IMR-90 (cell line): Measurements from ENCODE around the gene PPP3CA. TPM values are rescaled to one million over a fixed set of nuclear protein-coding genes. Genes with fewer than 3 reads are reported as not detected.

ENCODE experiments used
- ATAC-seq: fragments of 200-7000 bp; cut with Tn5 transposase; 2 replicates; pipeline ENCODE4 v1.9.1; 2020; ENCODE audit warnings: low read depth, mild to moderate bottlenecking, moderate library complexity
- BruUV-seq: library from RNA; stranded (reverse); fragments of 400-500 nt; replicated peaks from 2 replicates; lab custom pipeline; 2021; lab: Mats Ljungman, UMichigan
- CTCF ChIA-PET: fragments of 300-600 bp; formaldehyde crosslinking; extraction: SDS; loops from one replicate; lab custom pipeline; 2021; ENCODE audit warnings: antibody characterized with exemption; lab: Yijun Ruan, JAX
- POLR2A ChIA-PET: fragments of 300-600 bp; sonication (Branson Sonifier 250); formaldehyde crosslinking; loops from one replicate; lab custom pipeline; 2022; ENCODE audit warnings: antibody characterized with exemption; ENCODE audit not compliant: unreplicated experiment; lab: Charles Lee
- DNase-seq: peaks from one replicate; pipeline ENCODE4 v3.0.0; 2013
- H2AFZ ChIP-seq: replicated peaks from 2 replicates; pipeline ENCODE3; 2013; ENCODE audit warnings: low read length, mild to moderate bottlenecking; ENCODE audit not compliant: poor library complexity
- H2AK5ac ChIP-seq: 2 replicates; pipeline ENCODE4 v1.6.1; 2013; ENCODE audit warnings: low read depth, low read length, inconsistent platforms
- H2AK9ac ChIP-seq: replicated peaks from 2 replicates; pipeline ENCODE3; 2013; ENCODE audit warnings: mild to moderate bottlenecking, low read depth, low read length, moderate library complexity; ENCODE audit not compliant: poor library complexity
- H2BK120ac ChIP-seq: 2 replicates; pipeline ENCODE4 v1.6.1; 2013; ENCODE audit warnings: low read depth, low read length, inconsistent platforms
- H2BK15ac ChIP-seq: 3 replicates; pipeline ENCODE4 v1.6.1; 2013; ENCODE audit warnings: low read depth, low read length, inconsistent platforms
- H2BK20ac ChIP-seq: 2 replicates; pipeline ENCODE4 v1.6.1; 2013; ENCODE audit warnings: low read depth, mild to moderate bottlenecking, inconsistent platforms, low read length, moderate library complexity
- H2BK5ac ChIP-seq: 2 replicates; pipeline ENCODE4 v1.6.1; 2013; ENCODE audit warnings: mild to moderate bottlenecking, low read depth, low read length, inconsistent platforms; ENCODE audit not compliant: poor library complexity, severe bottlenecking
- H3K14ac ChIP-seq: replicated peaks from 2 replicates; pipeline ENCODE4 v1.6.1; 2013; ENCODE audit warnings: low read depth, low read length, inconsistent platforms
- H3K18ac ChIP-seq: 2 replicates; pipeline ENCODE4 v1.6.1; 2013; ENCODE audit warnings: low read depth, low read length, control low read depth
- H3K23ac ChIP-seq: 2 replicates; pipeline ENCODE4 v1.6.1; 2013; ENCODE audit warnings: low read depth, low read length, inconsistent platforms
- H3K27ac ChIP-seq: 2 replicates; pipeline ENCODE4 v1.5.1; 2013; ENCODE audit warnings: mild to moderate bottlenecking, control low read depth, low read length; ENCODE audit not compliant: insufficient read depth
- H3K27me3 ChIP-seq: 2 replicates; pipeline ENCODE4 v1.6.1; 2013; ENCODE audit warnings: low read length; ENCODE audit not compliant: control insufficient read depth, insufficient read depth
- H3K36me3 ChIP-seq: 2 replicates; pipeline ENCODE4 v1.6.1; 2013; ENCODE audit warnings: low read length, mixed read lengths; ENCODE audit not compliant: control insufficient read depth, insufficient read depth
- H3K4ac ChIP-seq: 2 replicates; pipeline ENCODE4 v1.6.1; 2013; ENCODE audit warnings: low read depth, low read length, inconsistent platforms
- H3K4me1 ChIP-seq: 2 replicates; pipeline ENCODE4 v1.6.1; 2013; ENCODE audit warnings: low read length, mixed read lengths; ENCODE audit not compliant: control insufficient read depth, insufficient read depth
- H3K4me2 ChIP-seq: 2 replicates; pipeline ENCODE4 v1.6.1; 2013; ENCODE audit warnings: low read depth, mild to moderate bottlenecking, control low read depth, low read length, moderate library complexity
- H3K4me3 ChIP-seq: 2 replicates; pipeline ENCODE4 v1.5.1; 2013; ENCODE audit warnings: low read depth, mild to moderate bottlenecking, control low read depth, low read length, moderate library complexity; ENCODE audit not compliant: insufficient read depth
- H3K56ac ChIP-seq: 2 replicates; pipeline ENCODE4 v1.6.1; 2013; ENCODE audit warnings: low read length, inconsistent platforms; ENCODE audit not compliant: insufficient read depth; ENCODE audit errors: extremely low read depth
- H3K79me1 ChIP-seq, 2 experiments: 2 replicates each; pipeline ENCODE4 v1.6.1; 2013; ENCODE audit warnings: low read length in 2 of 2, inconsistent platforms in 1 of 2, low read depth in 1 of 2
- H3K9ac ChIP-seq: 2 replicates; pipeline ENCODE4 v1.6.1; 2013; ENCODE audit warnings: low read depth, low read length, control low read depth
- H3K9me1 ChIP-seq: 2 replicates; pipeline ENCODE4 v1.6.1; 2013; ENCODE audit warnings: low read length, inconsistent platforms; ENCODE audit not compliant: insufficient read depth
- H3K9me3 ChIP-seq: 2 replicates; pipeline ENCODE4 v1.6.1; 2013; ENCODE audit warnings: low read length; ENCODE audit not compliant: control insufficient read depth, insufficient read depth
- H4K20me1 ChIP-seq: 2 replicates; pipeline ENCODE4 v1.6.1; 2013; ENCODE audit warnings: low read length, inconsistent platforms; ENCODE audit not compliant: insufficient read depth
- H4K5ac ChIP-seq: 2 replicates; pipeline ENCODE4 v1.6.1; 2013; ENCODE audit warnings: mild to moderate bottlenecking, low read depth, low read length, control low read depth
- H4K8ac ChIP-seq, 2 experiments: 2 replicates each; pipeline ENCODE4 v1.6.1; 2013; ENCODE audit warnings: low read depth in 2 of 2, low read length in 2 of 2, control low read depth in 1 of 2, inconsistent platforms in 1 of 2
- H4K91ac ChIP-seq: 2 replicates; pipeline ENCODE4 v1.6.1; 2013; ENCODE audit warnings: low read depth, low read length, inconsistent platforms; ENCODE audit not compliant: insufficient read depth
- BHLHE40 ChIP-seq: fragments of 150-350 bp; IDR thresholded peaks from 2 replicates; pipeline ENCODE4 v1.6.1; 2016; ENCODE audit warnings: mild to moderate bottlenecking, low read depth, low read length
- CEBPB ChIP-seq: IDR thresholded peaks from 2 replicates; pipeline ENCODE4 v1.6.1; 2012; ENCODE audit warnings: low read depth, low read length, improper control_type of control experiment
- CHD1 ChIP-seq: IDR thresholded peaks from 2 replicates; pipeline ENCODE4 v1.6.1; 2012; ENCODE audit warnings: low read depth, low read length, improper control_type of control experiment
- ELK1 ChIP-seq: fragments of 150-350 bp; IDR thresholded peaks from 2 replicates; pipeline ENCODE4 v1.6.1; 2016; ENCODE audit warnings: low read depth, mild to moderate bottlenecking, low read length, moderate library complexity, borderline replicate concordance
- FOS ChIP-seq: fragments of 150-350 bp; IDR thresholded peaks from 2 replicates; pipeline ENCODE4 v1.6.1; 2016; ENCODE audit warnings: low read depth, low read length
- MAZ ChIP-seq: IDR thresholded peaks from 2 replicates; pipeline ENCODE4 v1.6.1; 2012; ENCODE audit warnings: low read depth, mild to moderate bottlenecking, low read length, improper control_type of control experiment, moderate library complexity, borderline replicate concordance
- MXI1 ChIP-seq: IDR thresholded peaks from 2 replicates; pipeline ENCODE4 v1.6.1; 2012; ENCODE audit warnings: low read depth, mild to moderate bottlenecking, low read length, moderate library complexity, borderline replicate concordance
- POLR2A ChIP-seq: IDR thresholded peaks from 2 replicates; pipeline ENCODE4 v1.6.1; 2012; ENCODE audit warnings: mild to moderate bottlenecking, low read depth, low read length
- RAD21 ChIP-seq: IDR thresholded peaks from 2 replicates; pipeline ENCODE4 v1.6.1; 2012; ENCODE audit warnings: low read length, improper control_type of control experiment
- RCOR1 ChIP-seq: IDR thresholded peaks from 2 replicates; pipeline ENCODE4 v1.6.1; 2012; ENCODE audit warnings: mild to moderate bottlenecking, low read length, improper control_type of control experiment; ENCODE audit not compliant: insufficient replicate concordance
- RFX5 ChIP-seq: IDR thresholded peaks from 2 replicates; pipeline ENCODE4 v1.8.0; 2012; ENCODE audit warnings: low read depth, mild to moderate bottlenecking, low read length, moderate library complexity
- SMC3 ChIP-seq: fragments of 150-350 bp; IDR thresholded peaks from 2 replicates; pipeline ENCODE4 v1.6.1; 2016; ENCODE audit warnings: low read depth, mild to moderate bottlenecking, antibody characterized with exemption, low read length, moderate library complexity
- USF2 ChIP-seq: fragments of 150-350 bp; IDR thresholded peaks from 2 replicates; pipeline ENCODE4 v1.6.1; 2017; ENCODE audit warnings: mild to moderate bottlenecking, antibody characterized with exemption, low read length, low read depth
- whole genome bisulfite sequencing, 2 experiments: methylation state at CpG; one replicate each; pipeline versions ENCODE4 v1.1.5 to v1.1.7; 2013; ENCODE audit warnings: missing lambda C conversion rate in 2 of 2; ENCODE audit not compliant: insufficient read length in 1 of 2; ENCODE audit errors: extremely low coverage in 2 of 2; 5-methylcytosine and 5-hydroxymethylcytosine counted together
- dilution Hi-C: fragments of 300-500 bp; cut with HindIII; formaldehyde crosslinking; loops from one replicate; pipeline ENCODE4 v1.14.3; 2018; ENCODE audit warnings: low sequenced_read_pairs; ENCODE audit not compliant: unreplicated experiment
- in situ Hi-C: fragments of 300-500 bp; cut with MboI; formaldehyde crosslinking; loops from 3 replicates; pipeline ENCODE4 v1.14.3; 2019; ENCODE audit warnings: low sequenced_read_pairs, inconsistent platforms, mixed read lengths
- intact Hi-C: fragments of 100-400 bp; cut with micrococcal nuclease; formaldehyde crosslinking; loops from 2 replicates; pipeline ENCODE4 v1.10.0; 2022
- polyA plus RNA-seq, 3 experiments: library from polyadenylated mRNA; depleted of rRNA; stranded (reverse); fragments of >200 nt; gene quantifications; 2 replicates each; pipeline ENCODE4 v1.2.3, GENCODE V29; 2012; ENCODE audit warnings: low replicate concordance in 1 of 3
- total RNA-seq: library from RNA; depleted of rRNA; stranded (reverse); fragments of >200 nt; gene quantifications from 2 replicates; pipeline ENCODE4 v1.2.3, GENCODE V29; 2012
- TF ChIP-seq, protein P1 (sequence below): conservative IDR thresholded peaks from 2 replicates; pipeline ENCODE4 v1.5.1; 2012; ENCODE audit warnings: mild to moderate bottlenecking, low read depth, low read length, improper control_type of control experiment

PPP3CA gene
- total and polyA plus RNA-seq, 2 of the 4 experiments (the other 2 are of a cell fraction), result 14.5 to 48.6 TPM

DNA sequence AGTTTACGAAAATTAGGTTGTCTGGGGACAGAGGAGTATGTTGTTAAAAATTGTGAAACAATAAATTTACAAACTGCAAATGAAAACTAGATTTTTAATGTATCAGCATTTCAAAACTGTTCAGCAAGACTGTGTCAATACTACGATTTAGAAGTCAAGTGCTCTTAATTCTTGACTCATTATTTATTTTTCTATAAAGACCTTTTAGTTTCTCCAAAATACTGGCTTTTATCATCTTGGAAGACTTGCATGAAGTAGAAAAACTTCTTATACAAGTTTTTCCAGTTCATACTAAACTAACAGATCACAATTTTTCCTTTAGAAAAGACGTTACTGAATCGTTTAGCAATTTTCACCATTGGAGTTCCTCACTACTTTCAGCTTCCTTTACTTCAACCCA is 231.4 kb downstream of the PPP3CA start:
- Histone ChIP-seq H2AFZ (no peak overlapping the region), H3K9ac (no peak overlapping the region), H3K27me3 (no peaks in the 10 kb centered on the region), H3K27ac (no peak overlapping the region), H3K23ac (no peak overlapping the region), H3K36me3 (no peaks in the 10 kb centered on the region), H2BK5ac (no peak overlapping the region), H4K5ac (no peak overlapping the region), H3K9me1 (no peaks in the 10 kb centered on the region), H3K56ac (no peak overlapping the region), H4K20me1 (no peaks in the 10 kb centered on the region), H2BK20ac (no peak overlapping the region), H2BK120ac (no peak overlapping the region), H2AK9ac (no peak overlapping the region), H3K79me1 (peaks cover 3 to 8% of the 10 kb centered on the region in 2 experiments; a peak in 2 of 4 replicates), H3K4me2 (no peak overlapping the region), H3K4ac (no peak overlapping the region), H3K4me1 (no peaks in the 10 kb centered on the region), H3K9me3 (no peaks in the 10 kb centered on the region), H3K18ac (no peak overlapping the region), H2BK15ac (no peak overlapping the region), H4K91ac (no peak overlapping the region), H3K4me3 (no peak overlapping the region), H2AK5ac (no peak overlapping the region), H4K8ac (no peak overlapping the region), H3K14ac (no peak overlapping the region)
- no TSS peak for BruUV-seq
- no CpG with 5 or more reads among the region's 4 CpGs for WGBS, 2 experiments
- DNase-seq (no peak), ATAC-seq (no peak)
- dilution Hi-C loops, result no loop called here
- ChIA-PET CTCF (no interaction called here), POLR2A (no interaction called here)
- in situ Hi-C loops, result no loop called here
- TF ChIP-seq POLR2A, result no peak
- TF ChIP-seq FOS, result no peak
- no peak for TF ChIP-seq SMC3
- TF ChIP-seq ELK1, result no peak
- no peak for TF ChIP-seq RCOR1
- no peak for TF ChIP-seq CEBPB
- no peak for TF ChIP-seq RAD21
- TF ChIP-seq BHLHE40, result no peak
- TF ChIP-seq MXI1, result no peak
- TF ChIP-seq CHD1, result no peak
- TF ChIP-seq, protein P1, sequence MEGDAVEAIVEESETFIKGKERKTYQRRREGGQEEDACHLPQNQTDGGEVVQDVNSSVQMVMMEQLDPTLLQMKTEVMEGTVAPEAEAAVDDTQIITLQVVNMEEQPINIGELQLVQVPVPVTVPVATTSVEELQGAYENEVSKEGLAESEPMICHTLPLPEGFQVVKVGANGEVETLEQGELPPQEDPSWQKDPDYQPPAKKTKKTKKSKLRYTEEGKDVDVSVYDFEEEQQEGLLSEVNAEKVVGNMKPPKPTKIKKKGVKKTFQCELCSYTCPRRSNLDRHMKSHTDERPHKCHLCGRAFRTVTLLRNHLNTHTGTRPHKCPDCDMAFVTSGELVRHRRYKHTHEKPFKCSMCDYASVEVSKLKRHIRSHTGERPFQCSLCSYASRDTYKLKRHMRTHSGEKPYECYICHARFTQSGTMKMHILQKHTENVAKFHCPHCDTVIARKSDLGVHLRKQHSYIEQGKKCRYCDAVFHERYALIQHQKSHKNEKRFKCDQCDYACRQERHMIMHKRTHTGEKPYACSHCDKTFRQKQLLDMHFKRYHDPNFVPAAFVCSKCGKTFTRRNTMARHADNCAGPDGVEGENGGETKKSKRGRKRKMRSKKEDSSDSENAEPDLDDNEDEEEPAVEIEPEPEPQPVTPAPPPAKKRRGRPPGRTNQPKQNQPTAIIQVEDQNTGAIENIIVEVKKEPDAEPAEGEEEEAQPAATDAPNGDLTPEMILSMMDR, result no peak
- no peak for TF ChIP-seq USF2
- no peak for TF ChIP-seq MAZ
- TF ChIP-seq RFX5, result no peak
- intact Hi-C loops, result no loop called here
